GM04504 (cell line): ENCODE measurements around the gene RAP1GAP.

Experiments used
- DNase-seq: peaks from one replicate; pipeline ENCODE4 v3.0.0-alpha.2; 2012; ENCODE audit warnings: low read depth

The RAP1GAP gene

GRCh38 chr1:21608798-21609197 is 60.4 kb downstream of the RAP1GAP start:
- no peak for DNase-seq

DNA sequence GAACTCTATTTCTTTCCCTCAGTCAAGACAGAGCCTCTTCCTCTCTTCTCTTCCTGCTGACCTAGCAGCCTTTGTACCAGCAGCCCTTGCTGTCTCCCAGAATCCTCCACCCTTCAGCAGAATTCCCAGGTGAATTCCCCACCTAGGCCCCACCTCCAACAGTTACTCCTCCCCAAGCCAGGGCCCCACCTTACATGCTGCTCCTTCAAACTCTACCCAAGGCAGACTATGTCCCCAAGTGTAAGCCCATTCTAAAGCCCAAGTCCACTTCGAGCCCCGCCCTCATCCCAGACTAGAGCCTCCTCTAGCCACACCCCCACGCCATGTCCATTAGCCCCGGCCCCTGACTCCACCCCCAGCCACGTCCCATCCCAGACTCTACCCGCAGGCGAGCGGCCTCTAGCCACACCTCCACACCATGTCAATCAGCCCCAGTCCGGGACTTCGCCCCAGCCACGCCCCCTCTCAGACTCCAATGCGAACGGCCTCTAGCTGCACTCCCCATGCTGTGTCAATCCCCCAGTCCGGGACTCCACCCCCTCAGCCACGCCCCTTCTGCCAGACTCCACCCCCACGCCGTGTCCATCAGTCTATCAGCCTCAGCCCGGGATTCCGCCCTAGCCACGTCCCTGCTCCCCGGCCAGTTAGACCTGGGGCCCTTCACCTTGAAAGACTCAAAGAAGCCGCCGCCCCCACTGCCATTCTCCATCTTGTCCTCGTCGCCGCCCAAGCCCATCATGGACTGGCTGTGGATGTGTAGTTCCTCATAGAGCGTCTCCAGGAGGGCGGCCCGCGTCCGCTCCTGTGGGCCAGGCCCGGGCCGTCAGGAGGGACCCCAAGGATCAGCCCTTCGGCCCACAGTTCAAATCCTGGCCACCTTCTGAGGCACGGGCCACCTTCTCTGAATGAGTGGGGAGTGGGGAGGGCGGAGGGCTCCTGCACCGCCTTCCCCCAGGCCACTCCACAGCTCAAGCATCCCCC is 61.3 kb downstream of the RAP1GAP start:
- no peak for DNase-seq

DNA sequence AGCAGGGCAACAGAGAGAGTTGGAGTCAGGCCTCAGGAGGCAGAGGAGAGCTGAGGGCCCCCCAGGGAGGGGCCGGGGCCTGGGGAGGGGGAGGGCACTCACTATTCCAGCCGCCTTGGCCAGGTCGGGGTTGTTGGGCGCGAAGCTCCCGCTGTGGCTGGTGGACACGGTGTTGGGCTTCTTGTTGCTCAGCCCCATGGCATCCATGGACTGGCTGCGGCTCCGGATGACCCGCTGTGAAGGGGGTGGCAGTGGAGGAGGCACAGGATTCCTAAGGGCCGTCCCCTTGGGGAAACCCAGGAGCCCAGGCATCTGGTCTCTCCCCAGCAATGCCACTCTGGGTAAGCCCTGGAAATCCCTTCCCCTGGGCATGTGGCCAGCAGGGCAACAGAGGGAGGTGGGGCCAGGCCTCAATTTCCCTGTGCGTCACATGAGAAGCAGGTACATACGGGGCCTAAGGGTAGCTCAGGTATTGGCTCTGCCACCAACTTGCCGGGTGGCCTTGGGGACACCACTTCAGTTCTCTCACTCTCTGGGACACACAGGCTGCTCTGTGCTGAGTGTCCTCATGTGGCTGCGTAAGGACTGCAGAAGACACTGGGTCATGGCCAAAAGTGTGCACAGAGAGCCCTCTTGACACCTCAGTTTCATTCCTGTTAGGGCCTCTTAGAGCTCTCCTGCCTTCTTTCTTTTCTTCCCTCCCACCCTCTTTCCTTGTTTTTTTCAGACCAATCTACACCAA is 63.0 kb downstream of the RAP1GAP start:
- no peak for DNase-seq

- DNase-seq: no peak
These were observed 64.0 kb downstream of the RAP1GAP start for GRCh38 chr1:21605012-21605715.

DNA sequence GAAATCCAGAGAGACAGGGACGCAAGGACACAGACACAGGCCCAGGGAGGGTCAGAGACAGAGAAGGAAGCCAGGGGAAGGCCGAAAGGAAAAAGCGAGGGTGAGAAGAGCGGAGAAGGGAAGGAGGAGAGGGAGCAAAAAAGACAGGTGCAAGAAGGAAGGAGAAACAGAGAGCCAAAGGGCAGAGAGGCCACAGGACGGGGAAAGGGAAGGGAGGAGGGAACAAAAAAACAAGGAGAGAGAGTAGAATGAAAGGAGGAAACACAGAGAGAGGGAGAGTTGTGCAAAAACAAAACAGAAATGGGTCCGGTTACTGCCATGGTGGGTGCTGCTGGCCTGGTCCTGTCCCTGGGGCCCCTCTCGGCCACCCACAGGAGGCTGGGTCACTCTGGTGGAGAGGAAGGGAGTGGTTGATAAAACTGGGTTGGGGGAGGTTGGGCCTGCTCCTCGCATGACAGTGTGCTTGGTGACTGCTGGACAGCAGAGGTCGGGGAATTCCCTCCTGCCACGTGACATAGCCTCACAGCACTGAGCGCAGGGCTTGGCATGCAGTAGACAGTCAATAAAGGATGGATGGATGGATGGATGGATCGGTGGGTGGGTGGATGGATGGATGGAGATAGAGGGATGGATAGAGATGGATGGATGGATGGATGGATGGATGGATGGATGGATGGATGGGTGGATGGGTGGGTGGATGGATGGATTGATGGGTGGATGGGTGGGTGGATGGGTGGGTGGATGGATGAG is 64.8 kb downstream of the RAP1GAP start:
- DNase-seq: no peak

- no peak for DNase-seq
These were observed 65.7 kb downstream of the RAP1GAP start for GRCh38 chr1:21603177-21604138.

DNA sequence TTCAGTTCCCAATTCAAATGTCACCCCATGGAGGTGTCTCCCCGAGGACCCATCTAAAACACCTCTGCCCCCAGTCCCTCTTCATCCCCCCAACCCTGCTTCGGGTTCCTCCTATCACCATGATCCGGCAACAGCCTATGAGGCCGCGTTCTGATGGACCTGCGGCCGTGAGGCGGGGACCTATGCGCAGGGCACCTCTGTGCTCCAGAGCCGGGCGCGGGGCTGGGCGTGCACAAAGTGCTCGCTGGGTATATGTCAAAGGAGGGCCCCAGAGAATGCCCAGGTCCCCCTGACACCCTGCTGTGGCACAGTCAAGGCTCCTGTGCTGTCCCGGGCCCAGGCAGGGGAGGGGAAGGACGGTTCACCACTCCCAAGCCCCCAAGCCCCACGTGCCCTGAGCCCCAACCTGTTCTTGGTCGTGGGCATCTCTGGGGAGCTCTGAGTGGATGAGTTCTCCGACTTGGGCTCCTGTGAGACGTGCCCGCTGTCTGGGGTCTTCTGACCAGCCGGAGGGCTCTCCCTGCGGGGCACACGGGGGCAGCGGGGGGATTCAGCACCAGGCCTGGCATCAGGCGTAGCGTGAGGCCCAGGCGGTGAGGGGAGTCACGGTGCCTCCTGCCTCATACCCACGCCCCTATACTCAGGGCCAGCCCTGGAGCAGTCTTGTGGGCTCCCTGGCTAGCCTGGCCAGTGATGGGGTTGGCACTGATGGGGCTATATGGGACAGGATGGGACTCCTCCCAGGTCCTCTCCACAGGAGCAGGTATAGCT is 67.7 kb downstream of the RAP1GAP start:
- DNase-seq: no peak

DNA sequence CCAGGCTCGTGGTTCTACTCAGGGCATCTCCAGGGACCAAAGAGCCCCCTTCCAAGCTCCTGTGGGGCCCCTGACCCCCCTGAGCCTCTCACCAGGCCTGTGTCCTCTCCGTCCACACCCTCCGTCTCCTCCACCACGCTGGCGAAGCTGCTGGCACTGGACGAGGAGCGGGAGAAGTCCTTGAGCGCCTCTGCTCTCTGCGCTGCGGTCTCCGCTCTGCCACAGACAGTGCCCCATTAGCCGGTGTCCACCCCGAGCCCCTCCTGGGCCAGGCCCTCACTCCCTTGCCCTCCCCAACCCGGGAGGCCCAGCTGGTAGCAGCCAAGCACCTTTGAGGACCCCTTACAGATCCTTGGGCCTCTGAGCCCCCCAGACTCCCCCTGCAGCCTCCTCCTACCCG is 69.8 kb downstream of the RAP1GAP start:
- DNase-seq: no peak

DNA sequence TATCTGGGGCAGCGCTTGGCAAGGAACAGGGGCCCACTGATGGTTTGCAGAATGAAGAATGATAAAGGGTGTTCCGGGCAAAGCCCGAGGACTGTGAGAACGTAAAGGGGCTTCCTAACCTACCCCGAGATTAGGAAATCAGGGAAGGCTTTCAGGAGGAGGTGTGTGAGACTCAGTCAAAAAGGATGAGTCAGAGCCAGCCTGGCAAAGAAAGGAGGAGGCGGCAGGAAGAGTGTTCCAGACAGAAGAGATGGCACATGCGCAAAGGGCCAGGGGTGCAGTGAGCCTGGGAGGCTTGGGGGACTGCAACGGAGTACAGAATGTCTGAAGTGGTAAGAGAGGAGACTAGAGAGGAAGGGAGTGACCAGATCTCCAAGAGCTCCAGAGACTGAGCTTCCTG is 70.3 kb downstream of the RAP1GAP start:
- DNase-seq: no peak

DNA sequence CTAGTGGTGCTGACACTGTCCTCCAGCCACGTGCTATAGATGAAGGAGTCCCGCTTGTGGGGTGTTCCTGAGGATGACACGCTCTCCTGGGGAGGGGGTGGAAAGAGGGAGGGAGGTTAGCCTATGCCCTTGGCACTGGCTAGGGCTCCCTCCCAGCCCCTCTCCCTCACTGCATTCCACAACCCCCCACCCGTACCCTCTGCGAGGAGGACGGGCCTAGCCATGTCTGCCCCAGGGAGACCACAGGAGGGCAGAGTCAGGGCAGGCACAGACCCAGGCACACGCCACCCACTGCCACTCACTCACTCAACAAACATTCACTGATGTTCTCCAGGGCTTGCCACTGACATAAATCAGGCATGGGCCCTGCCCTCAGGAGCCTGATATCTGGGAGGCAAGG is 70.7 kb downstream of the RAP1GAP start:
- no peak for DNase-seq

GRCh38 chr1:21597753-21598152 is 71.4 kb downstream of the RAP1GAP start:
- no peak for DNase-seq

DNA sequence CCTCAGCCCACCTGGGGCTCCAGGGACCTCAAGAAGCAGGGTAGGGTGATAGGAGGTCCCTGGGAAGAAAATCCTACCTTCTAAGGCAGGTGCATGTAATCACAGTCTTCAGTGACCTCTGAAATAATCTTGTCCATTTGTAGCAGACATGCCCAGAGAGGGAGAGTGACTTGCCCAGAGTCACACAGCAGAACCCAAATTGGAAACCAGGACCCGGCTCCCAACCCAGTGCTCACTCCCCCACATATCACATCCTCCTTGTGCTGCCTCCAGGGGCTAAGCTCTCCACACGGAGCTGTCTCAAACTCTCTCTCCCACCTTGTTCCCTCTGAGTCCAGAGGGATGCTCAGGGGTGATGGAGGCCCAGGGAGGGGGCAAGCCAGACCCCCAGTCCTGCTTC is 72.5 kb downstream of the RAP1GAP start:
- no peak for DNase-seq

DNA sequence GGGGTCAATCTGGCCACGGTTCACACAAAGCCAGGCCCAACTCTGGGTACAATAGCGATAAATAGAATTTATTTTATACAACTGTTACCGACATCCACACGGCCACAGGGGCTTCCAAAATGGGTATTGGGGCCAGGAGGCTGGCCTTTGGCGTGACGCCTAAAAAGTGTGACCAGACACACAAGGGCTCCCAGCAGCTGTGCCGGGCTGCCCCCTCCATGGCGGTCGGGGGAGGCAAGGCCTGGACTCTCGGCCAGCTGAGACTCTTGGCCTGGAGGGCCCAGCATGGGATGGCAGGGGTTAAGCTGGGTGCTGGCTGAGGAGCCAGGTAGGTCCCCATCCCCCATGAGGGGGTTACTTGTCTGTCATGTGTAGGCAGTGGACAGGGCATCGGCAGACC is 73.0 kb downstream of the RAP1GAP start:
- no peak for DNase-seq

GRCh38 chr1:21594935-21595897 is 73.9 kb downstream of the RAP1GAP start:
- DNase-seq: no peak

GRCh38 chr1:21594501-21594900 is 74.7 kb downstream of the RAP1GAP start:
- DNase-seq: no peak

- DNase-seq: no peak
These were observed 75.9 kb downstream of the RAP1GAP start for GRCh38 chr1:21593231-21593630.

- DNase-seq: no peak
These were observed 76.9 kb downstream of the RAP1GAP start for GRCh38 chr1:21592086-21592865.

DNA sequence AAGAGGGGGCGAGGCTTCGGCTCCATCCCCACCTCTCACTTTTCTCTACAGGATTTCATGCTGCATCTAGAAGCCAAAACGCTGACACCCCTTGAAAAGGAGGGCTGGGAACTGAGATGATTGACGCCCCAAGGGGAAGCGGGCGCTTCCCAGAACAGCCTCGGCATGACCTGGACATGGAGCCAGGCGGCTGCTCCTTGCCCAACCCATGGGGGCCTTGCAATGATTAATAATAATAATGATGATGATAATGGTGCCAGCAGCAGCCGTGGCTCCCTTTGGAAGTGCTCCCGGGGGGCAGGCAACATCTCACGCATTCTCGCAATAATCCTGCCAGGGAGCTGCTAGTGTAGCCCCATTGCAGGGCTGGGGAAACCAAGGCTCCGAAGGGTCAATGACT is 78.2 kb downstream of the RAP1GAP start:
- DNase-seq: no peak
